ENCODE data around the gene LARP1.

- no peak for TF ChIP-seq CTCF (IDR thresholded peaks at IDR 0.05; ENCODE audit: low read depth, low read length, missing input control)
- no peak for TF ChIP-seq FOXA2 (IDR thresholded peaks at IDR 0.05)
- TF ChIP-seq YY1 (IDR thresholded peaks at IDR 0.05) = peak; percentile 19
- TF ChIP-seq, protein P1, sequence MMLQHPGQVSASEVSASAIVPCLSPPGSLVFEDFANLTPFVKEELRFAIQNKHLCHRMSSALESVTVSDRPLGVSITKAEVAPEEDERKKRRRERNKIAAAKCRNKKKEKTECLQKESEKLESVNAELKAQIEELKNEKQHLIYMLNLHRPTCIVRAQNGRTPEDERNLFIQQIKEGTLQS (IDR thresholded peaks at IDR 0.05) = no peak
- peak in 1 of 2 donors; percentile 65 for TF ChIP-seq RAD21 (IDR thresholded peaks at IDR 0.05)
- no peak for TF ChIP-seq REST (IDR thresholded peaks at IDR 0.05)
- peak; percentile 33 for TF ChIP-seq HNF4G (IDR thresholded peaks at IDR 0.05)
- no peak for TF ChIP-seq GABPA (IDR thresholded peaks at IDR 0.05 in 1 of 2, conservative IDR thresholded peaks at IDR 0.05 in 1 of 2)
These were observed 60.6 kb downstream of the LARP1 start for GRCh38 chr5:154815684-154816247.

Data from liver (tissue), 3 donors.